ENCODE data around the gene CDKN1C. TPM values are rescaled to one million over a fixed set of nuclear protein-coding genes. Genes with fewer than 3 reads are reported as not detected.

CDKN1C gene
- total and polyA plus RNA-seq, 9 donors: 170 to 290 (median 198) TPM

- 49% methylated on average over 17 of the region's 22 CpGs for WGBS (ENCODE audit: insufficient coverage)
- no peak for DNase-seq
- Histone ChIP-seq H3K9me3 (replicated peaks; ENCODE audit: control insufficient read depth, low read depth, low read length) (peaks cover 11% of the 10 kb centered on the region), H3K27ac (ENCODE audit: low read length) (no peak overlapping the region), H3K36me3 (ENCODE audit: control insufficient read depth, insufficient read depth, low read length) (no peaks in the 10 kb centered on the region), H3K4me1 (ENCODE audit: control insufficient read depth, insufficient read depth, low read length) (peaks cover 33% of the 10 kb centered on the region), H3K27me3 (ENCODE audit: control insufficient read depth, insufficient read depth, low read length) (peaks cover 51% of the 10 kb centered on the region), H3K4me3 (ENCODE audit: low read length) (no peak overlapping the region)
Measured at GRCh38 chr11:2870969-2871680, 14.4 kb downstream of the CDKN1C start.

GRCh38 chr11:2870460-2870859, 15.1 kb downstream of the CDKN1C start:
- H3K27me3 ChIP-seq (ENCODE audit: control insufficient read depth, insufficient read depth, low read length): peaks cover 51% of the 10 kb centered on the region
- WGBS (ENCODE audit: insufficient coverage): 66% methylated on average over 13 of the region's 17 CpGs
- H3K4me3 ChIP-seq (ENCODE audit: low read length): no peak overlapping the region

GRCh38 chr11:2869561-2870427, 15.8 kb downstream of the CDKN1C start:
- H3K4me3 ChIP-seq (ENCODE audit: low read length): no peak overlapping the region
- peaks cover 51% of the 10 kb centered on the region for H3K27me3 ChIP-seq (ENCODE audit: control insufficient read depth, insufficient read depth, low read length)
- DNase-seq: peak; percentile 56
- 9% methylated on average over 90 of the region's 90 CpGs for WGBS (ENCODE audit: insufficient coverage)
- H3K27ac ChIP-seq (ENCODE audit: low read length): no peak overlapping the region
- no peaks in the 10 kb centered on the region for H3K36me3 ChIP-seq (ENCODE audit: control insufficient read depth, insufficient read depth, low read length)
- H3K4me1 ChIP-seq (ENCODE audit: control insufficient read depth, insufficient read depth, low read length): peaks cover 36% of the 10 kb centered on the region
- H3K9me3 ChIP-seq (replicated peaks; ENCODE audit: control insufficient read depth, low read depth, low read length): peaks cover 5% of the 10 kb centered on the region

More at GRCh38 chr11:2870460-2870859, 15.1 kb downstream of the CDKN1C start:
- Histone ChIP-seq H3K36me3 (ENCODE audit: control insufficient read depth, insufficient read depth, low read length) (no peaks in the 10 kb centered on the region), H3K9me3 (replicated peaks; ENCODE audit: control insufficient read depth, low read depth, low read length) (peaks cover 11% of the 10 kb centered on the region), H3K27ac (ENCODE audit: low read length) (no peak overlapping the region), H3K4me1 (ENCODE audit: control insufficient read depth, insufficient read depth, low read length) (peaks cover 36% of the 10 kb centered on the region)
- no peak for DNase-seq

DNA sequence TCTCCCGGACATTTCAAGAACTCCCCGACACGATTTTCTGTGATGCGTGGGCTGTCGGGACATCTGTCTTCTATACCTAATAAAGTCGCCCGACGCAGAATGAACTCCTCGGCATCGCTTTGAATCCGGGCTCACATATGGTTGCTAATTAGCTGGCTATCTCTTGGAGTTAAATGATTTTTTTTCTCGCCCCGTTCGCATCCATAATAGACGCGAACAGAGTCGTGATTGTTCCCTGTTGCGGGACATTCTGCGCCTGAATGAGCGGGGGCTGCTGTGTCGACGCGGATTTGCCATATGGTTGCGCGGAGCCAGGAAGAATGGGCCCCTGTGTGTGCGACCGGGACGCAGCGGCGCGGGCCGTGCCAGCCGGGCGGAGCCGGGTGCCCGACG, 16.4 kb downstream of the CDKN1C start:
- Histone ChIP-seq H3K9me3 (replicated peaks; ENCODE audit: control insufficient read depth, low read depth, low read length) (peaks cover 2% of the 10 kb centered on the region), H3K27ac (ENCODE audit: low read length) (no peak overlapping the region), H3K36me3 (ENCODE audit: control insufficient read depth, insufficient read depth, low read length) (no peaks in the 10 kb centered on the region), H3K4me3 (ENCODE audit: low read length) (no peak overlapping the region), H3K4me1 (ENCODE audit: control insufficient read depth, insufficient read depth, low read length) (peaks cover 43% of the 10 kb centered on the region), H3K27me3 (ENCODE audit: control insufficient read depth, insufficient read depth, low read length) (peaks cover 57% of the 10 kb centered on the region)
- DNase-seq: no peak
- WGBS (ENCODE audit: insufficient coverage): 13% methylated on average over 27 of the region's 37 CpGs

- H3K4me1 ChIP-seq (ENCODE audit: control insufficient read depth, insufficient read depth, low read length): peaks cover 44% of the 10 kb centered on the region
- H3K4me3 ChIP-seq (ENCODE audit: low read length): no peak overlapping the region
- no peak overlapping the region for H3K27ac ChIP-seq (ENCODE audit: low read length)
- 6% methylated on average over 8 of the region's 16 CpGs for WGBS (ENCODE audit: insufficient coverage)
- no peaks in the 10 kb centered on the region for H3K36me3 ChIP-seq (ENCODE audit: control insufficient read depth, insufficient read depth, low read length)
- no peak for DNase-seq
- peaks cover 58% of the 10 kb centered on the region for H3K27me3 ChIP-seq (ENCODE audit: control insufficient read depth, insufficient read depth, low read length)
- H3K9me3 ChIP-seq (replicated peaks; ENCODE audit: control insufficient read depth, low read depth, low read length): peaks cover 2% of the 10 kb centered on the region
Measured at GRCh38 chr11:2868506-2869133, 17.0 kb downstream of the CDKN1C start.

DNA sequence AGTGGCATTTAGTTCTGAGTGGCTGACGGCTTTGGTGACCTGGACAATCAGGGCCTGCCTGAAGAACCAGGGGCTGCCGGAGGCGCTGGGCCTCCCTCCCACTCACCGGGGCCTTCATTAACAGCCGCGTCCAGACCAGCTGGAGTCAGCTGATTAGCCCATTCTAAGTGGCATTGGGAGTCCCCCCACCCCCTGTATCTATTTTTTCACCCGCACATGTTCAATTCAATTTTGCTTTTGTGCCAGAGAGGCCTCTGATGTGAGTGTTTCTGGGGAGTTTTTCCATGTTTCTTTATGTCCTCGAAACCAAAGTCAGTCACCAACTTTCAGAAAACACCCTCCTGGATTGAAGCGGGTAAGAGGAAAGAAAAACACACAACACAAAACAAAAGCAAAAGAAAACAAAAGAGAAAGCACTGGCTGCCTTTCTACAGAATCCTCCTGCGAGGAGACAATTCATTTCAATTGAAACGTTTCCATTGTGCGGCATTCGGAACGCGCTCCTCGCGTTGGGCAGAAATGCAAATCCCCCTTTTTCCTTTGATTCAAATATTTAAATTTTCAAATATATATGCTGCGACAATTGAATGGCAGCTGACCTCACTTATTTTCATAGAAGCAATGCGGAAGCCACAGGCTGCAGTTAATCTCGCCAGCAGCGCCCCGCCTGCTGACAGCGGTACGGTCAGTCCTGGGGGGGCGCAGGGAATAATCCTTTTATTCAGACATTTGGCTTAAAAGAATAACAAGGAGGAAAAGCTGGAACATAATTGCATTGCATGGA, 17.7 kb downstream of the CDKN1C start:
- DNase-seq: peak; percentile 47
- H3K4me3 ChIP-seq (ENCODE audit: low read length): peak overlapping the region; percentile 15
- WGBS (ENCODE audit: insufficient coverage): 51% methylated on average over 3 of the region's 25 CpGs

DNA sequence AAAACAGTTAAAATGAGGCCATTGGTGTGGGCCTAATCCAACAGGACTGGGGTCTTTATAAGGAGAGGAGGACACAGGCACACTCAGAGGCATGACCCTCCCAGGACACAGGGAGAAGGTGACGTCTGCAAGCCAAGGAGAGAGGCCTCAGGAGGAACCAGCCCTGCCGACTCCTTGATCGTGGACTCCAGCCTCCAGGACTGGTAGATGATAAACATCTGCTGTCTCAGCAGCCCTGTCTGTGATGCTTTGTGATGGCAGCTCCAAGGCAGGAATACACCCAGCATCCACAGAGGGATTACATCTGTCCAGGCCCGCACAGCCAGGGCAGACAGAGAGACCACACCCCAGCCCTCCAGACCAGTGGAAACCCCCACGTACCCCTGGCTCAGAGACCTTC, 18.4 kb downstream of the CDKN1C start:
- peaks cover 2% of the 10 kb centered on the region for H3K9me3 ChIP-seq (replicated peaks; ENCODE audit: control insufficient read depth, low read depth, low read length)
- DNase-seq: no peak
- H3K4me1 ChIP-seq (ENCODE audit: control insufficient read depth, insufficient read depth, low read length): peaks cover 53% of the 10 kb centered on the region
- 81% methylated on average over 5 of the region's 5 CpGs for WGBS (ENCODE audit: insufficient coverage)
- peaks cover 63% of the 10 kb centered on the region for H3K27me3 ChIP-seq (ENCODE audit: control insufficient read depth, insufficient read depth, low read length)
- peak overlapping the region; percentile 62 for H3K27ac ChIP-seq (ENCODE audit: low read length)
- H3K36me3 ChIP-seq (ENCODE audit: control insufficient read depth, insufficient read depth, low read length): no peaks in the 10 kb centered on the region
- no peak overlapping the region for H3K4me3 ChIP-seq (ENCODE audit: low read length)

More for the DNA sequence above, 17.7 kb downstream of the CDKN1C start:
- peak overlapping the region; percentile 62 for H3K27ac ChIP-seq (ENCODE audit: low read length)
- no peaks in the 10 kb centered on the region for H3K36me3 ChIP-seq (ENCODE audit: control insufficient read depth, insufficient read depth, low read length)
- H3K4me1 ChIP-seq (ENCODE audit: control insufficient read depth, insufficient read depth, low read length): peaks cover 51% of the 10 kb centered on the region
- H3K9me3 ChIP-seq (replicated peaks; ENCODE audit: control insufficient read depth, low read depth, low read length): peaks cover 2% of the 10 kb centered on the region
- H3K27me3 ChIP-seq (ENCODE audit: control insufficient read depth, insufficient read depth, low read length): peaks cover 64% of the 10 kb centered on the region

- H3K9me3 ChIP-seq (replicated peaks; ENCODE audit: control insufficient read depth, low read depth, low read length): peaks cover 2% of the 10 kb centered on the region
- peaks cover 63% of the 10 kb centered on the region for H3K27me3 ChIP-seq (ENCODE audit: control insufficient read depth, insufficient read depth, low read length)
- DNase-seq: no peak
- H3K4me1 ChIP-seq (ENCODE audit: control insufficient read depth, insufficient read depth, low read length): peaks cover 52% of the 10 kb centered on the region
- 90% methylated on average over 8 of the region's 11 CpGs for WGBS (ENCODE audit: insufficient coverage)
- no peak overlapping the region for H3K27ac ChIP-seq (ENCODE audit: low read length)
- no peak overlapping the region for H3K4me3 ChIP-seq (ENCODE audit: low read length)
- H3K36me3 ChIP-seq (ENCODE audit: control insufficient read depth, insufficient read depth, low read length): no peaks in the 10 kb centered on the region
Measured at GRCh38 chr11:2865922-2866577, 19.5 kb downstream of the CDKN1C start.

GRCh38 chr11:2864901-2865300, 20.7 kb downstream of the CDKN1C start:
- Histone ChIP-seq H3K9me3 (replicated peaks; ENCODE audit: control insufficient read depth, low read depth, low read length) (peaks cover 2% of the 10 kb centered on the region), H3K27ac (ENCODE audit: low read length) (no peak overlapping the region), H3K4me1 (ENCODE audit: control insufficient read depth, insufficient read depth, low read length) (peaks cover 41% of the 10 kb centered on the region), H3K4me3 (ENCODE audit: low read length) (no peak overlapping the region), H3K36me3 (ENCODE audit: control insufficient read depth, insufficient read depth, low read length) (no peaks in the 10 kb centered on the region), H3K27me3 (ENCODE audit: control insufficient read depth, insufficient read depth, low read length) (peaks cover 62% of the 10 kb centered on the region)
- 75% methylated on average over 8 of the region's 10 CpGs for WGBS (ENCODE audit: insufficient coverage)
- DNase-seq: peak; percentile 27
